Brain microvascular endothelial cell (primary cell): Measurements from ENCODE around the gene HELZ.
"Not testable (repeated sequence)": the region's sequence is repeated elsewhere in the genome, so short reads cannot be mapped to it uniquely, and the experiment has no call there.

Source experiments
- DNase-seq: peaks from one replicate; pipeline ENCODE4 v3.0.0-alpha.2; 2020
- H3K27ac ChIP-seq: fragments of 250-450 bp; sonication (Bioruptor Pico); 2 replicates; pipeline ENCODE4 v1.5.1; 2020; ENCODE audit warnings: mild to moderate bottlenecking, moderate library complexity
- H3K27me3 ChIP-seq: fragments of 250-450 bp; sonication (Bioruptor Pico); replicated peaks from 2 replicates; pipeline ENCODE4 v1.5.1; 2020; ENCODE audit warnings: mild to moderate bottlenecking
- H3K36me3 ChIP-seq: fragments of 250-450 bp; sonication (Bioruptor Pico); replicated peaks from 2 replicates; pipeline ENCODE4 v1.5.1; 2020; ENCODE audit warnings: mild to moderate bottlenecking
- H3K4me3 ChIP-seq: 2 replicates; pipeline ENCODE4 v1.5.1; 2011; ENCODE audit warnings: low read depth, mild to moderate bottlenecking, control low read depth, low read length, moderate library complexity
- CTCF ChIP-seq: IDR thresholded peaks from 2 replicates; pipeline ENCODE4 v1.5.1; 2011; ENCODE audit warnings: low read depth, mild to moderate bottlenecking, moderate library complexity, low read length, control low read depth, inconsistent platforms; ENCODE audit errors: missing control alignments
- in situ Hi-C: cut with HindIII; loops from 2 replicates; pipeline ENCODE4 v1.10.0; 2017; ENCODE audit warnings: low sequenced_read_pairs, low pct_ligation_motif_present

The HELZ gene

GRCh38 chr17:67043283-67043682 lies 201.7 kb downstream of the HELZ start:
- TF ChIP-seq CTCF: no peak
- no peaks in the 10 kb centered on the region for H3K27me3 ChIP-seq
- no peak overlapping the region for H3K4me3 ChIP-seq
- in situ Hi-C loops: no loop called here
- no peak overlapping the region for H3K27ac ChIP-seq
- H3K36me3 ChIP-seq: no peaks in the 10 kb centered on the region
- no peak for DNase-seq

- TF ChIP-seq CTCF: no peak
- in situ Hi-C loops: no loop called here
- H3K27ac ChIP-seq: no peak overlapping the region
Observed at GRCh38 chr17:67041941-67042899, 202.8 kb downstream of the HELZ start.

GRCh38 chr17:67041531-67041930 lies 203.5 kb downstream of the HELZ start:
- no peaks in the 10 kb centered on the region for H3K27me3 ChIP-seq
- no peaks in the 10 kb centered on the region for H3K36me3 ChIP-seq
- TF ChIP-seq CTCF: no peak
- no peak for DNase-seq
- no peak overlapping the region for H3K4me3 ChIP-seq
- H3K27ac ChIP-seq: no peak overlapping the region
- in situ Hi-C loops: no loop called here

More at GRCh38 chr17:67041941-67042899, 202.8 kb downstream of the HELZ start:
- H3K4me3 ChIP-seq: no peak overlapping the region
- no peaks in the 10 kb centered on the region for H3K27me3 ChIP-seq
- DNase-seq: no peak
- no peaks in the 10 kb centered on the region for H3K36me3 ChIP-seq

GRCh38 chr17:67041119-67041518 lies 203.9 kb downstream of the HELZ start:
- H3K4me3 ChIP-seq, in situ Hi-C loops, H3K27ac ChIP-seq, H3K36me3 ChIP-seq, H3K27me3 ChIP-seq, DNase-seq: not testable (repeated sequence)

GRCh38 chr17:67040652-67041051 lies 204.3 kb downstream of the HELZ start:
- Histone ChIP-seq H3K4me3 (no peak overlapping the region), H3K36me3 (no peaks in the 10 kb centered on the region), H3K27ac (no peak overlapping the region), H3K27me3 (no peaks in the 10 kb centered on the region)
- no peak for TF ChIP-seq CTCF
- in situ Hi-C loops: no loop called here
- no peak for DNase-seq

GRCh38 chr17:67038861-67039365 lies 206.1 kb downstream of the HELZ start:
- Histone ChIP-seq H3K27me3 (no peaks in the 10 kb centered on the region), H3K4me3 (no peak overlapping the region), H3K27ac (no peak overlapping the region), H3K36me3 (no peaks in the 10 kb centered on the region)
- in situ Hi-C loops: no loop called here
- TF ChIP-seq CTCF: no peak
- DNase-seq: no peak
